ENCODE results near the gene LPP.
A peak's percentile ranks its signal among the peaks of the same experiment; 100 is the strongest.

The LPP gene

DNA sequence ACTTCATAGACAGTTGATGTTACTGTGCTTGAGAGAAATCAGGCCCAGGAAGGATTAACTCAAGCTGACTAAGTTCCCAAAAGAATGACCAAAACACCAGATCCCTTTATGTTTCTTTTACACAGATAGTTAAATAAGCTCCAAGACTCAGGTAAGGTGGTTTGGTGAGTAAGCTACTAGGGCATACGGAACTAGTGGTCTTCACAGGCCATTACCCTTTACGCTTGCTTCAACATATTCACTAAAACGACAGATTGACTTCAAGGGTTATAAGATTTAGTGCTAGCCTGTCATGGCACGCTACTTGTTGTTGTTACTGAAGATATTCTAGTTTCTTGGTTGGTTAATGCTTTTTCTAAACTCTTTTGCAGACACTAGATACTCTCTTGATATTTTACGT is 369.3 kb downstream of the LPP start:
- DNase-seq, result no peak

DNA sequence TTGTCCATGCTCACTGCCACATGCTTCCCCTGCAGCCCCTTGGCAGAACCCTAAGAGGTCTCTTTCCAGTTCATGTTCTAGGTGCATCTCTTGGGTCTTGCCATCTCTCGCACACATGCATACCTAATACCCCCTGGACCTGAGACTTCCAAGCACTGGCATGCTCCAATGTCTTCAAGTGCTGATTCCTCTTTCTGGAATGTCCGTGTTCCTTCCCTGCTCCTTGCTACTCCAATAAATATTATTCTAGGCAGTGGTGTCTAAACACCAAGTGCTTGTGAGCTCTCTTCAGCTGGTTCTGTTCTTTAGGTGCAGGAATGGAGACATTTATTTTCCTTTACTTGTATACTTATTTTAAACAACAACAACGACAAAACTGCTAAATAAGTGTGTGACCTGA is 370.1 kb downstream of the LPP start:
- DNase-seq, result no peak

DNA sequence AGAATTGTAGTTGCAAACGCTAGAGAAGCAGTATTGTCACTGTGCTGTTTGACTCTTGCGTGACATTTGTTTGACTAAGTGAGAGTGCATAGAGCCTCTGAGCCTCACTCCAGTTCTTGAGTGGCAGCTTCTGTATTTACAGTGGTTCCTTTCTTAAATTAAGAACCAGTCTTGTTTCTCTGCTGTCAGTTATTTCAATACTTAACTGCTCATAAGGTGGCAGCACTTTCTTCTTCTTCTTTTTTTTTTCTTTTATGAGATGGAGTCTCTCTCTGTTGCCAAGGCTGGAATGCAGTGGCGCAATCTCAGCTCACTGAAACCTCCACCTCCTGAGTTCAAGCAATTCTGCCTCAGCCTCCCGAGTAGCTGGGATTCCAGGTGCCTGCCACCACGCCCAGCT is 372.1 kb downstream of the LPP start:
- no peak for DNase-seq

DNA sequence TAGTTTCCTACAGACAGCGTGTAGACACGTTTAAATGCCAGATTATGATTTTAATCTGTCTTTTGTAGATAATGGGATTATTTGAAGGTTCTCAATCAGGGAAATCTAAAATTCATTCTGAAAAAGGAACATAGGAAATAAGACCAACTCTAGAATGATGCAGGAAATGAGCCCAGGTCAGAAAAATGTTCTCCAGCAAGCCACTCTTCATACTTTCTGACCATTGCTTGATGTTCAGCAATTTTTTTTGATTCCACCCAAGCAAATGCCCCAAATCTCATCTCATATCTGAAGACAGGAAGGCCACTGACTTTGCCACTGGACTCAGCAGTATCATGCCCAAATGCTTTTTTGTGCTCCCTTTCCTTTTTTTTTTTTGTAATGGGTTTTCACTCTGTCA is 373.4 kb downstream of the LPP start:
- DNase-seq, result no peak

DNA sequence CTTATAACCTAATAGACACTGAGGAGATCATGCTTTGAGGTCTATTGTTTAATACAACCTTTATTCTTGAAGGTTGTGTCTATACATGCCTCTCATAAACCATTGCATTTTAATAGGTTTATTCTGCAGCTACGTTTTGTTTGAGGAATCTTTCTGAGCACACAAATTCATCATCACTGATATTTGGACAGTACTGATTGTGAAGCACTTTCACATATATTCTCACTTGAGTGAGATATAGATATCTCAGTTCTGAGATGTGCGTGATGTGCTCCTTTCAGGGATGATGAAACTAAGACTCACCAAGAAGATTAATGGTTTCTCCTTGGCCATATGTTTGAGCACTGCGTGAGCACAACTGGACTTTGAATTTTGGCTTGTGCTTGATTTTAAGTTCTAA is 374.4 kb downstream of the LPP start:
- no peak for DNase-seq

DNA sequence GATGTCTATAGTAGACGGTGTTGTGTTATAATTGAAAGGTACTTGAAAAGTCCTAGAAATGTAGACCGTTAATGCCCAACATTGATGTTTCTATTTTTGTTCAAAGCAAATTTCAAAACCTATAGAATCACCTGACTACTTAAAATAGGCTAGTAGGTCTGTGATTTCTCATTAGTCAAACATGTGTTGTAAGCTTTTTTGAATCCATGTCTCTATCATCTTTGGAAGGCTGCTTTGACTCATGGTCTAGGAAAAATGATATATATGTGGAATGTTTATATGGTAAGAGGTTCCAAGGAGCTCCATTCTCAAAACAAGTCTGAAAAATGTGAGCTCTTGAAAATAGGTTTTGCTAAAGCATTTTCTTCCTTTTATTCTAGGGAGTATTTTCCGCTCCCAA is 375.3 kb downstream of the LPP start:
- DNase-seq, result no peak

DNA sequence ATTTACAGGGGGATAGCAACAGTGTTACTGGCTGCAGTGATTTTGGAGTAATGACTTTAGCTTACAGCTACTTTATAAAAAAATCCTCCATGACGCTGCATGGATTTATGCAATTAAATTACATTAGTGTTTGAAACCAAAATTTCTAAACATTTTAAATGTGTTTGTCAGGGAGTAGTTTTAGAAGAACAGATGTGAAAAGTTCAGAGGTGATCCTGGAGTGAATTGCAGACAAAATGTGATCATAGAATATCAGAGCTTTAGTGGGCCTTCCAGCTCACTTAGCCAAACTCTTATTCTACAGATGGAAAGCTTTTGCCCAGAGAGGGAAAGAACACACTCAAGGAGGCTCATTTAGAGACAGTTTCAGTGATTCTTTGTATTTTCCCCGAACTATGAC is 376.3 kb downstream of the LPP start:
- DNase-seq, result no peak

DNA sequence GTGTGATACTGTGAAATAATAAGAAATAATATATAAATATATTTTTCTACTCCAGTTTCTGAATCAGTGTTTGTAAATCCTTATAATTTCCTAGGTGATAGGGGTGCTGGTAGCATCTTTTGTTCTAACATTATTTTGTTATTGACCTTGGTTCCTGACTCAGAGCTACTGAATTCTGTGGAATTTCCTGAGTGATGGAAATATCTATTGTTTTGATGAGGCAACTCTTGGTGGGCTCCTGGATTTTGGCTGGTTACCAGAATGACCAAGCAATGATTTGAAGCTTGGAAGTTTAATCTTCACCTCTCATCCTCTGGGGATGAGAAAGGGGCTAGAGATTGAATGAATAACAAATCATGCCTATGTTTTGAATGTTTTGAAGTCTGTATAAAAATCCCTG is 377.3 kb downstream of the LPP start:
- no peak for DNase-seq

DNA sequence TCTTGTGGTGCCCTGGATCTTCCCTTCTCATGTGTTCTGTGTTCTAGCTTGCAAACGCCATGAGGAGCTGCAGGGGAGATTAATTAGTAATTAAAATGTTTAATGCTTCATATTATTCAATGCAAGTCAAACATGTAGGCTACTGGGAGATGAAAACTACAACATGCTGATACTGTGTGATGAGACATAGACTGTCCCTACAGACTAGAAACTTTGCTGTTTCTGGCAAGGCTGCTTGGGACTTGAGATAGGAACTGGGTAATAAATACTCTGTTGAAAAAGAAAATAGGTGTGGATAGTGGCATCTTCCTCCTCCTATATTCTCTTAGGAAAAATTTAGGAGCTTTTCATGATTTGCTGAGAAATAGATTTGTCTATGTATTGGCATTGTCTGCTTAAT is 379.2 kb downstream of the LPP start:
- DNase-seq, result no peak

DNA sequence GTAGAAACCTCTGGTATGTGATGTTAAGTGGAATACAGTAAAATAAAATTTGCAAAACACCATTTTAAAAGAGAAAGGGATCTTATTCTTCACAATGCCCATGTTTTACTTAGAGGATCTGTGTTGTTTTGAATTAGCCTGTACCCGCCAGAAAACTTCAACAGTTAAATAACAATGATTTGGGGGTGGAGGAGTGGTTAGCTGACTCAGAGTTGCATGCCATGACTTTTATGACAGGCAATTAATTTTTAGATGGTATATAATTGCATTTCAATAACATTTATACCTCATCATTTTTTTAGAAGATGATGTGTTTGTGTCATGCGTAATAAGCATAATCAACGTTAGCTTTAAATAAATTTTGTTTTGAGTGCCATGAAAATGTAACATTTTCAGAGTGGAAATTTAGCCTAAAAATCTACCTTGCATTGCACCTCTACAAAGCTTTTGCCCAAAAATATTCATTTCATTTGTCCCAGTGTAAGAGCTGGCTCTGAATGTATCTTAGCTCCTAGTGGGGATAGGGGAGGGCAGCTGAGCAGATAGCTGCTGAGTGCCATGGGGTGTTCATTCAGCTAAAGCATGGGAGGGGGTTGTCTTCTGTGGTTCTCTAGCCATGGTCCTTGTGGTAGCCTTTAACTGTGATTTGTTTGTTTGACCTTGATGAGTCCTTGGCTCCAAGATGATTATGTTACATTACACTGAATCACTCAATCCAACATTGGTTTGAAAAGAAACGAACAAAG is 379.8 kb downstream of the LPP start:
- DNase-seq, result no peak

DNA sequence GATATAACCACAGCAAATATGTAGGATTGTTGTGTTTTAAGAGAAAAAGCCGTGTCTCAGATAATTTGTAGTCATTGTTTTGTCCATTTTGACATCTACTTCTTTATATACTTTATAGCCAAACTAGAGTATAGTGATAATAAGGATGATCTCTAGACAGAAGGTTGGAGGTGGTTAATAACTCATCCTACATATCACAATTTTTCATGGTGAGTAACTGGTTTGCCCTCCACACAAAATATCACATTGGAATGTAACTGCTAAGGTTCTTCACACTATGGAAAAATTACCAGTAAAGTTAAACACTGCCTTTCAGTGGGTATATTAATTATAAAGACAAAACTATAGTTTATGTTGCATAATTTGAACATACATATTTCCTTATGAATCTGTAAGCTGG is 380.7 kb downstream of the LPP start:
- no peak for DNase-seq

DNA sequence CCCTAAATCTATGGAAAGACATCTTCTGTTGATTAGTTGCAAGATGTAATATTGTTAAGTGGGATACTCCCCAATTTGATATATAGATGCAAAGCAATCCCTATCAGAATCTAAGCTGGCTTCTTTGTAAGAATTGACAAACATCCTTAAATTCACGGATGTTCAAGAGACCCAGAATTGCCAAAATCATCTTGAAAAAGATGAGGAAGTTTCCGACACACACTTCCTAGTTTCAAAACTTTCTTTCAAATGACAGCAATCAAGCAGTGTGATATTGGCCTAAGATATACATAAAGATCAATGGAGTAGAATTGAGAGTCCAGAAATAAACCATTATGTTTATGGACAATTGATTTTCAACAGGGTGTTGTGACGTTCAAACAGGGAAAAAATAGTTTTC is 383.6 kb downstream of the LPP start:
- DNase-seq, result no peak

DNA sequence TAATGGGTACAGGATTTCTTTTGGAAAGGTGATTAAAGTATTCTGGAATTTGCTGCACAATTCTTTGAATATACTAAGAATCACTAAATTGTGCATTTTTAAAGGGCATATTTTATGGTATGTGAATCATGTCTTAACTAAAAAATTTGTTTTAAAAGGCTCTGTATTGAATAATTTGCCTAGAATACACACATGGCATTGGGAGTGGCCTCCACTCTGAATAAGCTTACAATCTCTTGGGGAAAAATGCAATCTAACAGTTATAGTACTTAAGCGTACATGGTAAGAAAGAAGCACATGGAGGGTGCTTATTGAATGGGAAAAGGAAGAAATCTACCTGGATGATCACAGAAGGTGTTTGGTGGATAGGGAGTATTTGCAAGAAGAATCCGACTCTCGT is 385.1 kb downstream of the LPP start:
- DNase-seq, result no peak

DNA sequence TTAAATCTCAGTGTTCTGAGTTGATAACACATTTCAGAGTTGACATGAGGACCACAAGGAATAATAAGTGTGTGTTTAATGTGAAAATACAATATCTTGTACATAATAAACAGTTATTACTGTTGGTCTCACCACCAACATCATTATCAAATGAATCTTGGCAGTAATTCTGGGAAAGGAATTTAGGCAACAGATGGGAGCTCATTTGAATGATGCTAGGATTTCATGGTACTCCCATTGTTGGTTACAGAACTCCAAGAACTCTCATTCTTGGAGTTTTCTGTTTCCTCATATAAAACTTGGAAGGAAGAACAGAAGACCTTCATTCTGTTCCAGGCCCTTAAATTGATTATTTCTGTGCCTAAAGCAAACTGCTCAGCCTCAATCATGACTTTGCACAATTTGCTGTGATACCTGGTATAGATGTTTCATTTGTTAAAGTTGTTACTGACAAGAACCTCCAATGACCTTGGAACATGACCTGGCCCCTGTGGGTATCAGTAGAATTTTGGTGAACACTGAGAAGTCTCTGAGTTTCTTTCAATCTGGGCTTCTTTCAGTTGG is 385.8 kb downstream of the LPP start:
- peak in 1 of 14 donors; percentile 32 for DNase-seq

DNA sequence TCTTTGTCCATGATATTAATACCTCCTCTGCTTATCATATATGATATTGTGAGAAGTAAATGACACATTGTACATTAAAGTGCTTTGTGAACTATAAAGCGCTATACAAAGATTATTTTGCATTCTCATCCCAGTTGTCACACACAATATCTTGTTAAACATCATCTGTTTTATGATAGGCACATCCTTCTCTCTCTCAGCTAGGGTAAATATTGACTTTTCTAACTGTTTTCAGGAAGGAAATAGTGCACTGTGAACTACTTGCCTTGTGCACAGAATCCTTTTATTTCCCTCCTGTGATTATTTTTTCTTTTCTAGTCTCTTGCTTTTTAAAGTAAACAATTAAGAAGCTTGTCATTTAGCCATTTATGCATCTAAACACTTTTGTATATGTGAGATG is 388.2 kb downstream of the LPP start:
- no peak for DNase-seq

DNA sequence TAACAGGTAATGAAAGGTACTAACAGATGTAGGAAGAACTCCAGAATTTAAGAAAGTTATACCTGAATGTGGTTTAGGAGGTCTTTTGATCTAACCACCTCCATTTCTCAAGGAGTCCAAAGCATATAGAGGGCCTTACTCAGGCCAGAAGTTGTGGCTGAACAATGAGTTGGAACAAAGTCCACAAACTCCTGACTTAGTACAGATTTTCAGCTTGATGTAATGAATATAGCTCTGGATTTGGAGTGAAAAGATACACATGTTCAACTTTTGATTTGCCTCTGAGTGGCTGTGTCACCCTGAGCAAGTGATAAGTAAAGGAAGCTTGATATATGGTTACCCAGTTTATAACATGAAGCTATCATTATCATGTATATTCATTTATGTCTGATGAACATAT is 390.1 kb downstream of the LPP start:
- DNase-seq, result no peak

DNA sequence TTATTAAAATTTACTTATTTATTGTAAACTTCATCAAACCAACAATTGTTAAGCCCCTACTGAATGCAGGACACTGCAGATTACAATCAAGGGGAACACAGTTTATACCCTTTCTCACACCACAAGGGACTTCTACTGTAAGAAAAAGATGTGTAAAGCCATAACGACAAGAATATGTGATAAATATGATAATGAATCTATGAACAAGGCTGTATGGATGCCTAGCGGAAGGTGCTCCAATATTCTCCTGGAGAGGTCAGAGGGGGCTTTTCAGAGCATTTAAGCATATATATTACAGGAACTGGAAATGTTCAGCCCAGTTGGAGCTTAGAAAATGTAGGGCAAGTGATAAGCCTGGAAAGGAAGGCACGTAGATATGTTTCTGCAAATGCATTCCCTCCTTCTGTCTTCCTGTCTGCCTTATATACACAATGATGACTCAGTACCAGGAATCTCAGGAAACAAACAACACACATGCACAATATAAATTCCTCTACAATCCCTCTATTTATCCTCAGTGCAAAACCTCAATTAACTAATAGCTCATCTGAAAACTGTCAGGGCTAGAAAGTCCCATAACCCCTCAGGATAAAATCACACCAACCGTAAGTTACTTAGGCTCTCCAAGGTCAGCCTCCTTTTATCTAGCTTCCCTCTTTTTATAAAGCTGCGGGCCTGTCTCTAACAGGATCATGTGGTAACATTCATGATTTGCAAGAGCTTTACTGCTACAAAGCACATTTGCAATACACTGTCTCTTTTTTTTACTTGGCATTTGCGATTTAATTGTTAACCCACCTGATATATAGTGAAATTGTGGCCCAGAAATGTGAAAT is 393.1 kb downstream of the LPP start:
- DNase-seq, result no peak

DNA sequence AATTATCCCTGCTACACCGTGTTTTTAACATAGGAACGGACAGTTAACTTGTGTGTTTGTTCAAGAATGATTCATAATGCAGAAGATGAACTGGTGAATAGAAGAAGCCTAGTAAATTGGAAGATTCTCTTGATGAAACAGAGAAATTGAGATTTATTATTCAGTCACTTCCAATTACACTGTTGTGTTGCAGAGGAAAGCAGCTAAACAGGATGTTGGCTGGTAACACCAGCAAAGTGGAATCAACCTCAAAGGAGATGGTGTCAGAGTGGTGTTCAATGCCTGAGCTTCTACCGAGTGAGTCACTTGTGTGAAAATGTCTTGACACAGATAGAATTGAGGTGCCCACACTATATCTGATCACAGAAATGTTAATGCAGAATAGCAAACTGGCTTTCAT is 399.6 kb downstream of the LPP start:
- DNase-seq, result no peak

DNA sequence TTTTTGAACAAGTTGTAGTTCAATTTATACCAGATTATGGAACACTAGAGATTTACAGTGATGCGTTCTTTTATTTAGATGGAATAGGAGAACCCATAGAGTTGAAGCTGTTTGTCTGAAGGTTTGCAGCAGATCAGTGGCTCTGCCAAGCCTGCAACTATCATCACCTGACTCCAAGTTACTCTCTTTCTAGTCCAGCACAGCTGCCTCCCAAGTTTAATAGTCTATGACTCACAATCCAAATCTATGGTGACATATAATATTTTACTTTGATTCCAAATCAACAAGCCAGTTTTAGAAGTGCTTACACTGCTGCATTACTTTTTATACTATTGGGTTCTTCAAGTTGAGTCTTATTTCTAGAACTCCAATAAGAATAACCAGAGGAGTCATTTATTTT is 400.4 kb downstream of the LPP start:
- DNase-seq, result no peak

DNA sequence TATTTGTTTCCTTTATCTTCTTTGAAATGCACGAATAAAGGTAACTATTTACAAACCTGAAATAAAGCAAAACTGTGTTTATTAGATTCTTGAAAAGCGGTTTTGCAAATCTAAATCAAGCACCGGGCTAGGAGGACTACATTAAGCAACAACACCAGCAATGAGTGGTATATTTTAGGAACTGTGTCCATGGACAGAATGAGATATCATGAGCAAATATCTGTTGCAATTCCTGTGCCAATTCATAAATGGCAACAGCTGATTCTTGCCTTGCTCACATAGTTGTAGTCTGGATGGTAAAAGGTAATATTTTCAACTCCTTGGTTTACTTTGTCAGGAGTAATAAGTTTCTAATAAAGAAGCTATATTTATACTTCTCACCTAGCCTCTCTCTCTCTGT is 403.3 kb downstream of the LPP start:
- DNase-seq, result no peak

DNA sequence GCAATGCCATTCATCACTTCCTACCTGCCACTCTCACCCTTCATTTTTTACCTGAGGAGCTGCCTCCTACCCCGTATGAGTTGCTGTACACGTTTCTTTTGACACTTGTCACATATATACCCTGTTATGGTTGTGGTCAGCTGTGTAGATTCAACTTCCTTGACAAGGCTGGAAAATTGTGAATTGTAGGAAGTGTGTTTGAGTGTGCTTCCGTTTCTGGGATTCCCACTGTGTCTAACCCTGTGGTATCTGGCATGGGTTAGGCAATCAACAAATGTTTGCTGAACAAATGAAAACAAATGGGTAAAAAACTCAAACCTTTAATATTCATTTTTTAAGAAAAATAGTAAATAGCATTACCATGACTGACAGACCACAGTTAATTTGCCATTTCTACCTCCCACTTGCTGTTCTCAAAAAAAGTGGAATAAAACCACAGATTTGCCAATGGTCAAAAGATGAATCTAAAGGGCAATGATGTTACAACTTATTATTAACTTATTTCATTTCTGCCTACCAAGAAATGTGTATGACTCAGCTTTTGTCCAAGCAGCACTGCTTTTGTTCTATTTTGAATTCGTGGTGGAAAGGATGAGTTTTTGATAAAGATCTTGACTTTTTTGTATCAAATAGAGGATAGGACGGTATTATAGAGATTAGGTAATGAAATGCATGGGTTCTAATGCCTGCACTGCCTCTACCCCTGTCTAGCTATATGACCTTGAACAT is 404.6 kb downstream of the LPP start:
- no peak for DNase-seq

DNA sequence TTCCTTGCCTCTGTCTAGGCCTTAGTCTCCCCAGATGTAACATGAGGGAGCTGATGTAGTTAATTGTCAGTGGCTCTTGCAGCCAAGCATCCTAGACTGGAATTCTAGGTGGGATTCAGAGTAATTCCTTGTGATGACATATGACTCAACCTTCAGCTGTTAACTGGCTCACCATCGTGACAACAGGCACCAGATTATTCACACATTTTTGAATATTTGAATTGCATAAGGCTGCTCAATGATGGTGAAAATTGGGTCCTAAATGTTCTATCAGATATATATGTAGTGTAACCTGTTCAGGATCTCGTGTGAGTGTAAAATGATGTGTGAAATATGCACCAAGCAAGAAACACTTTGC is 405.1 kb downstream of the LPP start:
- DNase-seq, result no peak

DNA sequence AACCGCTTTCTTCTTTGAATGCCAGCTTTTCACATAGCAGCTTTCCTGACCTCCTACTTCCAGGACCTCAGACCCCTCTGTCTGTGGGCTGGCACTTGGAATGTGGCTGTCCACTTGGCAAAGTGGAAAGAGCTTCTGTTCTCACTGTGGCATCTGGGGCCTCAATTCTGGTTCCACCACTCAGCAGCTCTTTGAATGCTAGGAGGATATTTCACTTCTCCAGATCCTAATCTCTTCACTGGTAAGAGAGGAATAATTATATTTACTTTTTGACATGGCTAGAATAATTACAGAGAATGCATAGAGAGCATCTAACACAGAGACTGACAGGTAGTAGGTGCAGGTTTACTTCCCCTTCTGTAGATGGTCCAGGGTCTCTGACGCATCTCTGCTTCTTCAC is 405.9 kb downstream of the LPP start:
- DNase-seq, result no peak
